HepG2 (cell line): Measurements from ENCODE around the gene STMN3. TPM values are rescaled to one million over a fixed set of nuclear protein-coding genes. Genes with fewer than 3 reads are reported as not detected.
A peak's percentile ranks its signal among the peaks of the same experiment; 100 is the strongest.

Experiments
- CEBPZ ChIP-seq: IDR thresholded peaks from 2 replicates; pipeline ENCODE4 v1.6.1; 2012; ENCODE audit warnings: low read length, improper control_type of control experiment
- CREB3 ChIP-seq: sonication (generic); formaldehyde crosslinking; IDR thresholded peaks from 2 replicates; pipeline ENCODE4 v1.5.0; 2020; ENCODE audit warnings: missing genetic modification reagents
- FIP1L1 ChIP-seq: fragments of 200-400 bp; formaldehyde crosslinking; IDR thresholded peaks from 2 replicates; pipeline ENCODE4 v1.6.1; 2018; ENCODE audit warnings: low read depth, mild to moderate bottlenecking, low read length, moderate library complexity, borderline replicate concordance; ENCODE audit not compliant: insufficient read depth
- MLLT10 ChIP-seq: sonication (generic); formaldehyde crosslinking; IDR thresholded peaks from 2 replicates; pipeline ENCODE4 v1.4.0; 2020; ENCODE audit warnings: missing genetic modification reagents
- MYPOP ChIP-seq: sonication (generic); formaldehyde crosslinking; IDR thresholded peaks from 2 replicates; pipeline ENCODE4 v1.8.1; 2023; ENCODE audit warnings: mild to moderate bottlenecking, moderate library complexity, missing genetic modification reagents
- MZF1 ChIP-seq: sonication (generic); formaldehyde crosslinking; IDR thresholded peaks from 2 replicates; pipeline ENCODE4 v1.8.1; 2023; ENCODE audit warnings: mild to moderate bottlenecking, missing genetic modification reagents, borderline replicate concordance
- PAWR ChIP-seq: sonication (generic); formaldehyde crosslinking; IDR thresholded peaks from 2 replicates; pipeline ENCODE4 v1.4.0; 2020; ENCODE audit warnings: missing genetic modification reagents, mild to moderate bottlenecking, borderline replicate concordance
- RARA ChIP-seq: IDR thresholded peaks from 2 replicates; pipeline ENCODE4 v1.6.1; 2016; ENCODE audit warnings: missing genetic modification reagents, missing compliant biosample characterization
- SNRNP70 ChIP-seq: fragments of 200-400 bp; formaldehyde crosslinking; IDR thresholded peaks from 2 replicates; pipeline ENCODE4 v1.6.1; 2017; ENCODE audit warnings: mild to moderate bottlenecking, low read depth, low read length, moderate library complexity
- TMF1 ChIP-seq: sonication (generic); formaldehyde crosslinking; IDR thresholded peaks from 2 replicates; pipeline ENCODE4 v1.8.1; 2022; ENCODE audit warnings: low read depth, missing genetic modification reagents
- ZNF18 ChIP-seq: sonication (generic); formaldehyde crosslinking; IDR thresholded peaks from 2 replicates; pipeline ENCODE4 v1.8.0; 2022; ENCODE audit warnings: mild to moderate bottlenecking, missing genetic modification reagents; ENCODE audit not compliant: insufficient replicate concordance
- ZNF282 ChIP-seq: fragments of 450-650 bp; IDR thresholded peaks from 2 replicates; pipeline ENCODE4 v1.6.1; 2018; ENCODE audit not compliant: partially characterized antibody
- ZNF333 ChIP-seq: sonication (generic); formaldehyde crosslinking; IDR thresholded peaks from 2 replicates; pipeline ENCODE4 v1.4.0; 2020; ENCODE audit warnings: mild to moderate bottlenecking, missing genetic modification reagents, borderline replicate concordance
- ZNF383 ChIP-seq: sonication (generic); formaldehyde crosslinking; IDR thresholded peaks from 2 replicates; pipeline ENCODE4 v1.4.0; 2020; ENCODE audit warnings: missing genetic modification reagents, mild to moderate bottlenecking, borderline replicate concordance
- ZNF414 ChIP-seq: sonication (generic); formaldehyde crosslinking; IDR thresholded peaks from 2 replicates; pipeline ENCODE4 v1.5.0; 2020; ENCODE audit warnings: missing genetic modification reagents
- ZNF710 ChIP-seq: sonication (generic); formaldehyde crosslinking; IDR thresholded peaks from 2 replicates; pipeline ENCODE4 v1.5.0; 2020; ENCODE audit warnings: mild to moderate bottlenecking, missing genetic modification reagents, borderline replicate concordance
- ZNF724P ChIP-seq: sonication (generic); formaldehyde crosslinking; IDR thresholded peaks from 2 replicates; pipeline ENCODE4 v1.8.0; 2022; ENCODE audit warnings: missing genetic modification reagents, borderline replicate concordance
- ZNF879 ChIP-seq: sonication (generic); formaldehyde crosslinking; IDR thresholded peaks from 2 replicates; pipeline ENCODE4 v1.8.1; 2023; ENCODE audit warnings: missing genetic modification reagents
- ZSCAN21 ChIP-seq: sonication (generic); formaldehyde crosslinking; IDR thresholded peaks from 2 replicates; pipeline ENCODE4 v1.8.0; 2022; ENCODE audit warnings: mild to moderate bottlenecking, missing genetic modification reagents, moderate library complexity, borderline replicate concordance
- polyA plus RNA-seq, 8 experiments: library from polyadenylated mRNA; depleted of rRNA in 3 of 8; stranded (reverse) in 7 of 8; unstranded in 1 of 8; fragments of >200 nt; fragmentation: Illumina TruSeq in 4 of 8; extraction: Trizol in 4 of 8; gene quantifications; 2 replicates each; pipeline versions ENCODE4 v1.2.1 to v1.2.3, GENCODE V29; 2011 to 2016; ENCODE audit warnings: low read depth in 4 of 8, missing spikeins in 1 of 8, mixed read lengths in 1 of 8; ENCODE audit not compliant: insufficient read depth in 1 of 8
- total RNA-seq, 5 experiments: library from RNA; depleted of rRNA; stranded (reverse); fragments of >200 nt; fragmentation: Illumina TruSeq; extraction: Trizol; gene quantifications; 2 replicates each; pipeline ENCODE4 v1.2.3, GENCODE V29; 2016; ENCODE audit warnings: low read depth in 1 of 5

The STMN3 gene
- total and polyA plus RNA-seq, 2 of the 13 experiments (the other 11 are each of a cell fraction or from before 2014, with no cell fraction given) = 21.0 to 48.3 TPM

GRCh38 chr20:63658749-63659187 is 5.5 kb upstream of the STMN3 start (continued):
- TF ChIP-seq MLLT10 (no peak), ZNF414 (CRISPR knock-in tag) (no peak), ZNF879 (CRISPR knock-in tag) (peak; percentile 80; the same call in 1 of the 2 replicates), MYPOP (CRISPR knock-in tag) (peak; percentile 84; the same call in 1 of the 2 replicates), ZNF333 (0 out of 2 replicates have a peak, but pooled peaks have one; percentile 73), ZNF383 (CRISPR knock-in tag) (no peak; the same call in 1 of the 2 replicates), PAWR (CRISPR knock-in tag) (no peak), ZNF710 (CRISPR knock-in tag) (0 out of 2 replicates have a peak, but pooled peaks have one; percentile 15), RARA (no peak), ZNF18 (CRISPR knock-in tag) (no peak), MZF1 (CRISPR knock-in tag) (peak; percentile 82; the same call in 1 of the 2 replicates), ZNF724P (CRISPR knock-in tag) (peak; percentile 77; the same call in 1 of the 2 replicates), FIP1L1 (no peak), ZSCAN21 (no peak; the same call in 1 of the 2 replicates), TMF1 (CRISPR knock-in tag) (no peak; the same call in 1 of the 2 replicates), SNRNP70 (no peak), CREB3 (CRISPR knock-in tag) (no peak), CEBPZ (no peak), ZNF282 (no peak)
